Measurements from ENCODE around the gene ERRFI1.

ERRFI1 gene

DNA sequence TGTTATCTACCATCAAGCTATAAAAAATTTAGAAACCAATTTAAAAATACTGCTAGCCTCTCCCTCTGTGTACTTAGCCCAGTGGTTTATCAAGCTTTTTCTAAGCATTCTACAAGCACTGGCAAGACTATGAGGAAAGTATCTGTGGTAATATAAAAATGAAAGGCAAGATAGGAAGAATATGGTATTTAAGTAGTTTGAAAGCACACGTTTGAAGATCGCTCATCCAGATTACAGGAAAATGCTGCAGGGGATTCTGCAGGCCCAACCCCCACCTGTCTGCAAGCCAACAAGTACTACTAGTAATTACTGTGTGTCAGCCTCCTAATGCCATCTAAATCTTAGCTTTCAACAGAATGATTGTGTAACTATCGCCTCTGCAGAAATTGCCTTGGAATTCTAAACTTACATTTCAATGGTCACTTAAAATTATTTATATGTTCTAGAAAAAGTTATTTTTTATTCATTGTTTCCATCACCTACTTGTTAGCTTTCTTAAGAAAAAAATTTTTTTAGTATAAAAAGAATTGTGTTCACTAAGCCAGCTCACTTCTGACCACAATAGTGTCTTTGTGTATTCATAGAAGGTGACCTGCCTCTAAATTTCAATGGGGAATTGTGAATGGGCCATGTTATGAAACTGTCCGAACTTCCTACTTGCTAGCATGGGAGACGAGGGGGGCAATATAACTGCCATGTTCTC, 8.5 kb downstream of the ERRFI1 start:
- no peak for DNase-seq

DNA sequence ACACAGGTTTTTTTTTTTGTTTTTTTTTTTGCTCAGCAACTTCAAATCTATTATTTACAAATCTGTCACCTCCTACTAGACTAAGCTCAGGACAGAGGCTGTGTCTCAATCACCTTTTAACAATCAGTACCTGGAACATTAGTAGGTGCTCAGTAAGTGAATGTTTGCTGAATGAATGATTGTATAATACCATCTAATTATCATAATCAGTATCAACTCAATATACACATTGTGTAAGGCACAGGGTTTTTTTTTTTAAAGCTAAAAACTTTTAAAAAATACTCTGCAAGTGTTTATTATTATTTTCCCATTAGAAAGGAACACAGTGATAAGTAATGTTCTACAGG, 9.2 kb downstream of the ERRFI1 start:
- DNase-seq = no peak

DNA sequence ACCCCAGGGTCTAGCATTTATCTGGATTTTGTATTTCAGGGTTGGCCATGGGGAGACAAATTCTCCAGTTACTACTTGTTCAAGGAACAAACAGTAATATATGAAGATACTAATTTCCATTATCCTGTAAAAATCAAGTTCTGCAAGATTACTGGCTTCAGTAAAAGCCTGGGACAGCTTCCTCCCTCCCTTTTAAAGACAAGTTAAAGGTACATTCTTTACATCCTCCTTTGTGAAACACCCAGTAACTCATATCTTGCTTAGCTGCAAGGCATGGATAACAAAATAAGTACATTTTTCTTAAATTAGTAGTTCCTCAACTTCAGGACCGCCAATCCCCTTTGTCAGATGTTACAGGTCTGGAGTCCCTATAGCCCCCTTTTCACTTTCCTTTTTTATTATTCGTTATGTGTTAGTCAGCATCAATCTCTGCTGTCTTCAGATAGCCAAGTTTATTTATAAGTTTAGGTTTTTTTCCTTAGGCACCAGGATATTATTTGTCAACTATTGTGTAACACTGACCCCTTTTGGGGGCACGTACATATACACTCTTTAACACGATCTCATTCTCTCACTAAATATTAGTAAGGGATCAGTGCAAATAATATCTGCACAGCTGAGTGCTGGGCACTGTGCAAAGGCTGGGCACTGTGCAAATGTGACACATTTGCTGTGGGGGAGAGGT, 9.8 kb downstream of the ERRFI1 start:
- DNase-seq = no peak

DNA sequence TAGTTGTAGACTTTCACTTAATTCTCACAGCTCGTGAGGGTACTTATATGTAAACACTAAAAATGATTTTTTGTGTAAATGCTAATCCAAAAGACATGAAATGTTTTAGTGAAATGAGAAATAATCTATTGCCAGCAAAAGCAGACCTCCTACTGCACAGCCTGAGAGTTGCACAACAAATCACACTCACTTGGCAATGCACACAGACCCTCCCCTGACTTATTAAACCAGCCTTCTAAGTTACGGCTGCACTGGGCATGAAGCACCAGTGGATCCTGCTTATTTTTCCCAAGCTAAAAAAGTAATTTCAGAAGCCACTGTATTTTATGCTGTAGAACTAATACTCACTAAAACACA, 10.3 kb downstream of the ERRFI1 start:
- no peak for DNase-seq

DNA sequence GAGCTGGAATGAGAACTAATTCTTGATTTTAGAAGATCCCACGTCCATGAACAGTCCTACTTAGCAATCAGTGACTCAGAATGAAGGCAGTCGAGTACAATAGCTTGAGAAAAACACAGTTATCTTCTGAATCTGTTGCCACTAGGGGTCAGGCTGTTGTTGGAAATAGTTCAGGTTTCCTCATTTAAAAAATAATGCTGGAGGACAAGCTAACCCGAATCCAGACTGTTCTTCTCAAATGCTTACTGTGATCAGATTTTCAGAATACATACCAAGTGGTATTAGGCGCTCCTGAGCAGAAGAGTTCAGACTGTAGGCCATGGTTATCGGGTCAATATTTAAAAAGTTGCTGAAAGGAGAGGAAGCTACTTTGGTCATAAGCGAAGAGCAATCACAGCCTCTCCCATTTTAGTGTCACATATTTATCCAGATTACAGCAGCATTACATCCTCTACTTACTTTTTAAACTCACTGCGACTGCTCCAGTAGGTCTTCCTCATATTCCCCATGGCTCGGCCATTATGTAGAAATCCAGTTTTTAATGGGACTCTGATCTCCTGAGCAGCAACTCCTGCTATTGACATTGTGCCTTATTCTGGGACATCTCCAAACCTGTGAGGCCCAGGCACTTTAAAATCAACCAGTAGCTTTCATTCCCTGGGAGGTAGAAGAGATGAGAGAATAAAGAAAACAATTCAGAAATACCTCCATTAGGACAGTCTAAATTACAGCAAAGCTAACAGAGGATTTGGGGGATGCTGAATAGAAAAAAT, 10.9 kb downstream of the ERRFI1 start:
- DNase-seq = peak; percentile 58 to 87

DNA sequence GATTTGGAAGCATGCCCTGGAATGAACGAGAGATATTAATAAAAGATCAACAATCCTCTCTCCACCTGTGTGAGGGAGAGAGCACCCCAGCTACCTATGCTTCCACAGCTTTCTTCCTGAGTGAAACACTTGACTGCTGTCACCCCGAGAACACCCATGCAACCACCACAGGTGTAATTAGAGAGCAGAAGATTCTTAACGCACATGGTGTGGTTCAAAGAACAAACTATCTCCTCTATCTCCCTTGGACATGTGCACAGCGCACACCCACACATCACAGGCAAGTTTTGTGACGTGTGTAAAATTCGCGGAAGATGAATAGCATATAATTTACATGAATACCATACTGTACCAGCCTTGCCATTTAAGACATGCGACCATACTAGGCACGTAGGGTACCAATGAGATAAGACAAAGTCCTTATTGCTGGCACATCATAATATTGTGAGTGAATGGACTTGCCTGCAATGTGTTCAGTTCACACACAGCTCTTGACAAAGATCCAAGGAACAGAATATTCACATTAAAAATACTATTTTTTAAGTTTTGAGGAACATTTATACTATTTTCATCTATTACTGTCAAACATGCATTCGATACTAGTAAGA, 11.6 kb downstream of the ERRFI1 start:
- DNase-seq = no peak

DNA sequence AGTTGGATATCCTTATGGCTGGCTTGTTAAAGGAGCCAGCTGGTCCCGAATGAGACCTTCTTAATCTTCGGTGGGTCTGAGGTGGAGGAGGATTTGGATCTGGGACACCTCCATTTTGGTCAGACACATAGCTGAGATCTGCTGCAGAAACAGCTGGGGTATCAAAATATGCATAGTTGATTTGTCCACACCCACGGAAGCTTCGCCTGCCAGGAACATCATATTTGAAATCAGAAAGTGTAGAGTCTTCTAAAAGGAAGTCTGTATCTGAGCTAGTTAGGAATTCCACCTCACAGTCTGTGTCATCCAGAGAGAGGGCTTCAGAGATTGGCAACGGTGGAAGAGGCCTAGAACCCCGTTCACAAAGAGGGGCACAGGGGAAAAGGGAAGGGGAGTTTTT, 12.3 kb downstream of the ERRFI1 start:
- DNase-seq = no peak

DNA sequence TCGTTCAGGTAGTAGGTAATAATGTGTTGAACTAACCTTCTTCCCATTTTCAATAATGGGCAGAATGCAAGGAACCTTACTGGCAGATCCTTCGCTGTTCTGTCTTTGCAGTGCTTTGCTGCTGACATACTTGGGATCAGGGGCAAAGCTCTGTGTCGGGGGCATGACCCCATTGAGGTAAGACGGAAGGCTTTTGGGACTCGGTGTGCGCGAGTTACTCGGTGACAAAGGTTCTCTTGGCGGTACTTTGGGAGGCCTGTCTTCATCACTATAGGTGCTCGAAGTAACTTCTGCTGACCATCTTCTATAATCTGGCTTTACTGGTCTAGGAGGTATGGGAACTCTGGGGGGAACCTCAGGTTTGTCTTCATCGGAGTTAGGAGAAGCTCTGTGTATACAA, 12.7 kb downstream of the ERRFI1 start:
- no peak for DNase-seq

DNA sequence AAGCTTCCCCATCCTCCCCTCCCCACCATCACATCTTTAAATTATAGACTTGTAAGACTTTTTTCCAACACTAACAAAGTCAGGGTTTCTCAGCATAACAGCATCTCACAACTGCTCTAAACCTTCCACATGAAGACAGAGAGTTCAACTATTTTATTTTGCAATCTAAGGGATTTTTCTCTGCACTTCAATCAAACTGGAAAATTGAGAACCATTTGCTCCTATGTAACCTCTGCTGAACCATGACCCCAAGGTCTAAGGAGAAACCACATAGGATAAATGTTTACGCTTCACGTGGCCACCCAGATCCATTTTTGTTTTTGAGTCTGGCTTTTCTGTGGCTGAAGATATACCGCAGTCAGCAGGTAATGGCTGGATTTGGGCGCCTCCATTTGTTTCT, 13.2 kb downstream of the ERRFI1 start:
- DNase-seq = no peak

DNA sequence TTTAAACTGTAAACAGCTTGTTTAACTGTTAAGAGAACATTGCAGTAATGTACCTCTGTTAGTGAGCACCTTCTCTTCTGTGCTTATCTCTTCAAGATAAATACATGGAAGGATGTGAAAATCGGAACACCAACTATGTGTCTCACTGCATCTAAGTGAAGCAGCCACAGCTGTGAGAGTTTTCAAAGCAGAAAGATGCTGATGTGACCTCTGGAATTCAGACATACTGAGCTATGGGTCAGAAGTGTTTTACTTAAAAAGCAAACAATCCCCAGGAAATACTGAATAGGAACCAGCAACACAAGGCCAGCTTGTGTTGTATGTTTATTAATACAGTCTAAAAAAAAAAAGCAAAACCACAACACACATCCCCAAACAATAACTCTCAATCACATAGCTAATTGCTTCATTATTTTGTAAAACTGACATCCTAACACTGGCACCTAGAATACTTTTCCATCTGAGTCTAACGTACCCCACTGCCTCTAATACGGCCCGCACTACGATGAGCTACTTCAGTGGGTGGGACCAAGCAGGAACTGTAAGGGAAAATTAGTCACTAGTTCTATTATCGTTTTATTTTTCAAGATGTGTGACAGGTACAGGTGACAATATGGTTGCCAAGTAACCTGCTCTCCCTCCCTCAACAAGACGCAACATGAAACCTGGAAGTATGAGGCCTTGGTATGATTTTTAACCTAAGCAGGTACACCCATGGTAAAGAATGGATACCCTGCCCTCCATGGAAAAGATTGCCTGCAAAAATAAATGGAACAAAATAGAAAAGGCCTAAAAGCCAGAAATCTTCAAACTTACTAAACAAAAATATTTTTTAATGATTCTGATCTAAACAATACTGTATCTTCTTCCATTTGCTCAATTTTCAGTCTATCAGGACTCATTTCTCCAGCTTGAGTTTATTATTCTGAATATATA, 13.9 kb downstream of the ERRFI1 start:
- no peak for DNase-seq

DNA sequence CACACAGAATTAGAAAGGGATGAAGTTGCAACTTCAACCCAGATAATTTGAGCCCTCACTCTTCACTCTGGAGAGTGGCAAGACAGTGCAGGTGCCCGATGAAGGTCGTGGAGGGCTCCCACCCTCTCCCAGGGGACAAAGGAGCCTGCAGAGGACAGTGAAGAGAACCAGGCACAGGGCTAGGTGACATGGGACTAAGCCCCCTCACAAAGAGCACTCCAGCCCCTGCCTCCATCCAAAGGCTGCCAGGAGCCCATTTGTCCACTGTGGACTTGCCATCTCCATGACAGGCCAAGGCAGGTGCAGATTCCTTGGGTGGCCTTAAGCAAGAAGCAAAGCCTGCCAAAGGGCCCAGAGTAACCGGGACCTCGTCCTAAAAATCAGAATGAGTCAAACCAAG, 15.1 kb downstream of the ERRFI1 start:
- no peak for DNase-seq

DNA sequence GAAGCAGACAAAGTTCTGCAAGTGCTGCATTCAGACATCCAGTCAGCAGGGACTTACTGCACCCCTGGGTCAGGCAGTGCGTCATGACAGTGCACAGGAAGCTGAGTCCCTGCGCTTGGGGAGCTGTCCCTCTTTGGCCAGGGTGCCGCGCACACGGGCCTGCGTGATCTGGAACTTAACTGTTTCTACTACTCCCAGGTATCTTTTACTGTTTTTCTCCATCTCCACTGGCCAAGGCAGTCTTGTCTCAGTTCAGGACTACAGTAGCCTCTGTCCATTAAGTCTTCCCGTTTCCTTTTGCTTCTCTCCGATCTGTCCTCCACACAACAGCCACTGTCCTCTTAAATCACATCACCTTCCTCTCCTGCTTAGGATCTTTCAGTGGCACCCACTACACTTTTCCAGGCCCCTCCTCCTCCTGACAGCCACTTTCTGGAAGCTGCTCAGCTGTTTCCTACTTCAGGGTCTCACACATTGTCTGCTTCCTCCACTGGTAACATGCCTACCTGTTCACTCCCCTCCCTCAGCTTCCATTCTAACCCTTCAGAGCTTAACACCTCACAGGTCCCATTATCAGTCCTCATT, 15.9 kb downstream of the ERRFI1 start:
- no peak for DNase-seq

DNA sequence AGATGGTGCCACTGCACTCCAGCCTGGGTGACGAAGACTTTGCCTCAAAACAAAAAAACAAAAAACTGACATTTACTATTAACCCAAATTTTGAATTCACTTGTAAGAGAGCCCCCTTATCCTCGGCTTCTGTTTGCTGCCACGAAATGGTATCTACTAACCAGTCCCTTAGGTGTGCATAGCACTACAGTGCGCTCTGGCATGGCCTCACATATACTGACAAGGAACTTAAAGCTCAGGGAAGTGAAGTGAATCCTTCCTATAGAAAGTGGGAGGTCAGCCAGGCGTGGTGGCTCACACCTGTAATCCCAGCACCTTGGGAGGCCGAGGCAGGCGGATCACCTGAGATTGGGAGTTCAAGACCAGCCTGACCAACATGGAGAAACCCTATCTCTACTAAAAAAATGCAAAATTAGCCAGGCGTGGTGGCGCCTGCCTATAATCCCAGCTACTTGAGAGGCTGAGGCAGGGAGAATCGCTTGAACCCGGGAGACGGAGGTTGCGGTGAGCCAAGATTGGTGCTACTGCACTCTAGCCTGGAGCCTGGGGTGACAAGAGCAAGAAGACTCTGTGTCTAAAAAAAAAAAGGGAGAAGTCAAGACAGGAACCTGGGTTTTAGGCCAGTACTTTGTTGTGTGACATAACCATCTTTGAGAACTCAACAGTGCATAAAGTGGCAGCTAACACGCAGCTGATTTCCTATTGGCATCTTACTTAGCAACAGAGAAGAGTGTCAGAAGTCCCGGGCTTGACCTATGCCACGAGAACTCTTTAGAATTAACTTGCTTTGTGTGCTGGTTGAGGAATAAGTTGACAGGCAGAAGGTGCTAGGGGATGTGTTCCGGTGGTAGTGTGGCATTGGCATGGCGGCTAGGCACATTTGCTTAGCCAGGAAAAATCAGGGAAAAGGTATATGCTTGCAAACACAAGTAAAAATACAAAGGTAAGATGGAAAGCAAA, 16.8 kb downstream of the ERRFI1 start:
- no peak for DNase-seq

DNA sequence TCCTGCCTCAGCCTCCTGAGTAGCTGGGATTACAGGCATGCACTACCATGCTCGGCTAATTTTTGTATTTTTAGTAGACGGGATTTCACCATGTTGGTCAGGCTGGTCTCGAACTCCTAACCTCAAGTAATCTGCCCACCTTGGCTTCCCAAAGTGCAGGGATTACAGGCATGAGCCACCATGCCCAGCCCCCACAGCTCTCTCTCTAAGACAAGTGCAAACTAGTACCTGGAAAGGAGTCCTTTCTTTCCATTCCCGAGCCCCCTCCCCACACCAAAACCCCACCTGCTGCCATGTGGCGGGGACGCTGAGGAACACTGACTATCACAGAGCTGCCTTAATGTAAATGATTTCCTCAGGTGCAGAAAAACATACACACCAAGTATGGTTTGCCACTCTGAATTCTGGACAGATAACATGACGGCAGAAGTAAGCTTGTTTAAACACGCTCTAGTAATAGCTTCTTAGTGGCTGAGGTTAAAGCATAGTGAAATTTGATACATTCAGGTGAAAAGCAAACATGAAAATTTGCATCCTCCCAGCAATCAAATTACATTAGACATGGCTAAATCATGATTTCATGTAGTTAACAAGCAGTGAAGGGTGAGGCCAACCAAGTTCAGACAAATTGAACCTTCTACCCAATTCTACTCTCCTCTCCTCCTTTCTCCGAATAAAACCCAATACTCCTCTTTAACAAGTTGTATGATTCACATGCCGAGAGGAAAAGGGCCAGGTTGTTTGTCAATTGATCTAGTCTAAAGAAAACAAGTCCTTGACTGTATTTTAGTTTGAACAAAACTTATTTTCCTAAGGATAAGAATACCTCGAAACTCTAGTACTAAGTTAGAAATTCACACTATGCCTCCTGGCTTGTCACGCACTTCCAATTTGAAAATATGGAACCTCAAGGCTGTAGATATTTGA, 19.8 kb downstream of the ERRFI1 start:
- no peak for DNase-seq

DNA sequence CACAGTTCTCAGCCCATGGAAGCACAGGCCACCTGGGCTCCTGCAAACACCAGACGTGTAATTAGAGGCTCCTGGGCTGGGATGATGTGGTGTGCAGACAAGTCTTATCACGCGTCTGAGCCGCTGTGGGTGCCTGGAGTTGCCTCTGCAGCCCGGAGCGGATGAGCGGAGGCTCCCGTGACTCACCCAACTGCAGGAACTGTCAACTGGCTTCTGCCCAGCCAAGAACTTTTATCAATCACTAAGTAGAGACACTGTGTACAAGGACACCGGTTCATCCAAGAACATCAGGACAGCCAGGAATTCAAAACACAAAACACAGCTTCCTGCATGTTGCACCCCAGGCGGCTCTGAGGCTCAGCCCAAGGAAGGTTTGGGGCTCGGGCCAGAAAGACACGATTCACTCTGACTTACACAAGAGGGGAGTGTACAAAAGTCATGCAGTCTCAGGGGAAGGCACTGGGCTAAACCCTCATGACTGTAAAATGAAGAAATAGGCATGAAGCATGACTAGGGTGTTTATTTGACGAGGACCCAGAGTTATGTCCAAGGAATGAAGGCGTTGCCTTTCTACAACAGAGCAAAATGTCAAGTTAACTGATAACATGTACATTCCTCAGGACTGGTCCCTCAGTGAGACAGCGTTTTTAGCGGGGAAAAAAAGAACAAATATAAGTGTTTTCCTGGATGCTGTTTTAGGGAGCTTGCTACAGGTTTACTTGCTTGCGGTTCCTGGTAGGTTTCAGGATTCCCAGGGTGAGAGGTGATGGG, 21.1 kb downstream of the ERRFI1 start:
- DNase-seq = peak; percentile 80 to 88

DNA sequence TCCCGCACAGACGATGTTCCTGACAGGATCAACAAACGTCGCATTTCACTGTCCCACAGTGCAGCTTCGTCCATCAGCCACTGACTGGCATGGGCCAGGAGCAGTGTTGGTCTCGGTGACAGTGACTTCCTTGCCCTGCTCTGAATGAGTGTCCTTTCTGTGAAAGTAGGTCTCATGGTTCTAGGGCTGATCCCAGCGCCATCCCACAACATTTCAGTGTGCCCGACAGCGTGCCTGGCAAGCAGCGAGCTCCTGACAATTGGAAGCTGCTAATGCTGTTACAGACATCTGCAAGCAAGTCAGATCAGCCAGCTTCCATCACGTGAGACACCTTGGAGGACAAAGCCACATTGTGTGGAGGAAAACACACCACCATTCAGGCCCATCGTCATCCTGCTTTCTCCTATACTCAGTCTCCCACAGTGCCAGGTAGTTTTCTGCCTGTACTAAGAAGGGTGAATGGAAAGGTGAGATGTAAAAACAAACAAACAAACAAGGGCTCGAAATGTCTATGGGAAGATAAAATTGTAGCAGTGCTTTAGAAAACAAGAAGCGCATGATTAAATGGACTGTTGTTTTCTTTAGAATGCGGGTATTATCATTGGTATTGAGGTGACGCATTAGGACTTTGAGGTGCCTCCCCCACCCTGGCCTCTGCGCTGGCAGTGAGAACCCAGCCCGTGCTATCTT, 21.9 kb downstream of the ERRFI1 start:
- DNase-seq = no peak

DNA sequence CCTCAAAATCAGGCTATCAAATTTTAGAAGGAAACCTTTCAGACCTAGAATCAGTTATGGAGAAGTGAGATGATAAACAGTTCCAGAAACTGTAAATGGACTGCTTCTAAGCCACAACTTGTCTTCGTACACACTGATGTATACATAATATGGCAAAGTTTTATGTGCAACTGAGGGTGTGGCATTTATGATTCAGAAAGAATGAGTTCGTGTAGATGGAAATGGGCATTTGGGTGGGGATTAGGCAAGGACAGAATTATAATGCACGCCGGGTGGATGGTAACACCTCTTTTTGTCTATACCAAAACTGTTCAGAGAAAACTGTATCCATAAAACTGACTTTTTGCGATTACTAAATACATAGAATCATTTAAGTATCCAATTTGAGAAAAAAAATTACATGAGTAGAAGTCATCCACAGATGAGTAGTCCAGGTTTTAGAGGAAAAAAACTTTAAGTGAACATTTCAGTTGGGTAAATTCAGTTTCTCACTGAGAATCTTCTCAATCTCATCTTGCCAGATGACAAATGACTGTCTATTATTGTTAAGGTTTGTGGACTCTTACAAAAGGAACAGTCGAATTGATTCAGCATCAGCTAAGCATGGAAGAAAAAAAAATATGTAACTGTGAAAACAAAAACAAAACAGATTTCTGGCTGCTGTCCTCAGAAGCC, 22.5 kb downstream of the ERRFI1 start:
- DNase-seq = peak in 1 of 2 donors; percentile 22

DNA sequence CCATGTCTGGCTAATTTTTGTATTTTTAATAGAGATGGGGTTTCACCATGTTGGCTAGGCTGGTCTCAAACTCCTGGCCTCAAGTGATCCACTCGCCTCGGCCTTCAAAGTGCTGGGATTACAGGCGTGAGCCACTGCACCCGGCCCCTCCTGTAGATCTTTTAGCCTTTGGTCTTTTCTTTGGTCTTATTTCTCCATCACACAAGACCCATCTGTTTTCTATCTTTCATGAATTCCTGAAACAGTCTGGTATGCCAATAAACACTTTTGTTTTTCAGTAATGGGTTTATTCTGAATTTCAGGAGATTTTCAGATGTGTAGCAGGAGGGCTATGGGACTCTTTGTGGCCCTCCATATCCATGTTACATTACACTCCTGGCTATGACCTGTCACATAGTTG, 23.2 kb downstream of the ERRFI1 start:
- no peak for DNase-seq

Data from inflammatory macrophage treated with lipopolysaccharide for 1 hour (primary cell).